ENCODE results near the gene PGAM1.
A peak's percentile ranks its signal among the peaks of the same experiment; 100 is the strongest.
"Not testable (repeated sequence)": the region's sequence is repeated elsewhere in the genome, so short reads cannot be mapped to it uniquely, and the experiment has no call there.

PGAM1 gene

DNA sequence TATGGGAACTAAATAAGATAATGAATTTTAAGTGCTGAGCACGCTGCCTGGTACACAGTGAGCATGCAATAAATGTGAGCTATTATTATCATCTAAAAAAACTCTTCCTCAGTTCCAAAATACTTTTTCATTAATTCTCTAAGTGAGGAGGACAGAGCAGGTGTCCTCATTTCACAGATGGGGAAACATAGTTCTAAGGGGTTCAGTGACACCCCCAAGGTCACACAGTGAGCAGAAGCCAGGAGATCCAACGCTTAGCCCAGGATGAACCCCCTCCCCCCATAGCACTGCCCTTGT, 18.1 kb upstream of the PGAM1 start:
- no peak for DNase-seq (ENCODE audit: low read depth)
- H3K4me3 ChIP-seq (ENCODE audit: low read length), result no peak overlapping the region
- TF ChIP-seq, protein P1, sequence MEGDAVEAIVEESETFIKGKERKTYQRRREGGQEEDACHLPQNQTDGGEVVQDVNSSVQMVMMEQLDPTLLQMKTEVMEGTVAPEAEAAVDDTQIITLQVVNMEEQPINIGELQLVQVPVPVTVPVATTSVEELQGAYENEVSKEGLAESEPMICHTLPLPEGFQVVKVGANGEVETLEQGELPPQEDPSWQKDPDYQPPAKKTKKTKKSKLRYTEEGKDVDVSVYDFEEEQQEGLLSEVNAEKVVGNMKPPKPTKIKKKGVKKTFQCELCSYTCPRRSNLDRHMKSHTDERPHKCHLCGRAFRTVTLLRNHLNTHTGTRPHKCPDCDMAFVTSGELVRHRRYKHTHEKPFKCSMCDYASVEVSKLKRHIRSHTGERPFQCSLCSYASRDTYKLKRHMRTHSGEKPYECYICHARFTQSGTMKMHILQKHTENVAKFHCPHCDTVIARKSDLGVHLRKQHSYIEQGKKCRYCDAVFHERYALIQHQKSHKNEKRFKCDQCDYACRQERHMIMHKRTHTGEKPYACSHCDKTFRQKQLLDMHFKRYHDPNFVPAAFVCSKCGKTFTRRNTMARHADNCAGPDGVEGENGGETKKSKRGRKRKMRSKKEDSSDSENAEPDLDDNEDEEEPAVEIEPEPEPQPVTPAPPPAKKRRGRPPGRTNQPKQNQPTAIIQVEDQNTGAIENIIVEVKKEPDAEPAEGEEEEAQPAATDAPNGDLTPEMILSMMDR (IDR thresholded peaks at IDR 0.05; ENCODE audit: insufficient read depth, low read depth, low read length, missing control alignments), result no peak

DNA sequence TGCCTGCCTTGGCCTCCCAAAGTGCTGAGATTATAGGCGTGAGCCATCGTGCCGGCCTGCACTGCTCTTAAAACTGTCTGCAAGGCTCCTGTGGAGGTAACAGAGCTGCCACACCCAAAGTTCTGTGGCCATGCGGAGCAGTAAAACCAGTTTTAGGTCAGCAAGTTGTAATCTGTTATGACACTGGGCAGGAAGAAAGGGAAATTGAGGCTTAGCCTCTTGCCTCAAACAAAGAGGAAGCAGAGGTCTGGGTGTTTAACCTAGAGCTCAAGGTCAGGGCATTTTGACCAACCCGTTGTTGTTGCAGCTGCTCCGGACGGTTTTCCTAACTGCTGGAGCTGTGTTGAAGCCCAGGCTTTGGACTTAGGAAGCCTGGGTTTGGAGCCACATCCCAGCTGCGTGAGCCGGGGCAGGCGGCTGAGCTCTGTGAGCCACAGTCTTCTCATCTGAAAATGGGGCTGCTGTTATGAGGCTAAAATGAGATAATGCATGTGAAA, 17.4 kb upstream of the PGAM1 start:
- no peak overlapping the region for H3K4me3 ChIP-seq (ENCODE audit: low read length)
- peak; percentile 83 for DNase-seq (ENCODE audit: low read depth)
- TF ChIP-seq, protein P1 (IDR thresholded peaks at IDR 0.05; ENCODE audit: insufficient read depth, low read depth, low read length, missing control alignments), result no peak

DNA sequence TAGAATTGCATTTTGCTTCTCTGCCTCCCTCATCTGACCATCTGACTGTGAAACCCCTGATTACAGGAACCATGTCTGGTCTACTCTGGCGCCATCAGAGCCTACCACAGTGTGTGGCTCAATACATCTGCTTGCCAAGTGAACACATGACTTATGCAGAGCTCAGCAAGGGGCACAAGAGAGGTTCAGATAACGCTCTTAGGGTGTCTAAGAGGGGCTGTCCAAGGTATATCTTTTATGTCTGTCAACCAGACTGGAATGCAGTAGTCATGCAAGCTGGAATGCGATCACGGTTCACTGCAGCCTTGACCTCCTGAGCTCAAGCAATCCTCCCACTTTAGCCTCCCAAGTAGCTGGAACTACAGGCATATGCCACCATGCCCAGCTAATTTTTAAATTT, 14.6 kb upstream of the PGAM1 start:
- H3K4me3 ChIP-seq (ENCODE audit: low read length), result no peak overlapping the region
- TF ChIP-seq, protein P1 (IDR thresholded peaks at IDR 0.05; ENCODE audit: insufficient read depth, low read depth, low read length, missing control alignments), result no peak
- peak; percentile 28 for DNase-seq (ENCODE audit: low read depth)

DNA sequence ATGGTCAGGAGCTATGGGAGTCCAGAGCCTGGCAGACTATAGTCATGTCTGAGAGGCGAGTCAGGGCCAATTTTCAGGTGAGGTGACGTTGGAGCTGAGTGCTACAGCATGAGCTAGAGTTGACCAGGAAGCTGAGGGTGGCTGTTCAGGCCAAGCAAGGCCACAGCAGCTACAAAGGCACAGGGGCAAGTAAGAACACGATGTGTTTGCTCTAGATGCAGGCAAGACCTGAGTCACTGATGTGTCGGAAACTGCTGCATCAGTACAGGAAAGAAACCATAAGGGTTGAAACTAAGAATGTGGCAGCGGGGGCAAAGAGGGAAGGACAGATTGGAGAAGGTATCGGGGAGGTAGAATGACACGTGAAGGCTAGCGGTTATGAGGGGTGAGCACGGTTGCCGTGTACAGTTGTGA, 13.1 kb upstream of the PGAM1 start:
- TF ChIP-seq, protein P1 (IDR thresholded peaks at IDR 0.05; ENCODE audit: insufficient read depth, low read depth, low read length, missing control alignments), result no peak
- H3K4me3 ChIP-seq (ENCODE audit: low read length), result no peak overlapping the region
- peak; percentile 99 for DNase-seq (ENCODE audit: low read depth)

DNA sequence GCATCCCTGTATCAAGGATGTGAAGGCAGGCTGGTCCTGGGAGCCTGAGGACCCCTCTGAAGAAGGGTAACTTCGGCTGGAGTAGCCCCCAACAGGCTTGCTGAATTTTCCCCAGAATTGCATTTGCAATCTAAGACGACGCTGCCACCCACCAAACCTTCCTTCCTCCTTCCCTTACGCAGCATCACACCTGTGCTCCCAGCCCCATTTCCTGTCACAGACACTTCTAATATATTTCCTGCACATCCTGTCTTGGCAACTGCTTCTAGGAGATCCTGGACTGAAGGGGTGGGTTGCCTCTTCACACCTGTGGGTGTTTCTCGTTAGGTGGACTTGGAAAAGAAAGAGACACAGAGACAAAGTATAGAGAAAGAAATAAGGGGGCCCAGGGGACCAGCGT, 9.4 kb upstream of the PGAM1 start:
- no peak for DNase-seq (ENCODE audit: low read depth)
- H3K4me3 ChIP-seq (ENCODE audit: low read length), result no peak overlapping the region
- TF ChIP-seq, protein P1 (IDR thresholded peaks at IDR 0.05; ENCODE audit: insufficient read depth, low read depth, low read length, missing control alignments), result no peak

DNA sequence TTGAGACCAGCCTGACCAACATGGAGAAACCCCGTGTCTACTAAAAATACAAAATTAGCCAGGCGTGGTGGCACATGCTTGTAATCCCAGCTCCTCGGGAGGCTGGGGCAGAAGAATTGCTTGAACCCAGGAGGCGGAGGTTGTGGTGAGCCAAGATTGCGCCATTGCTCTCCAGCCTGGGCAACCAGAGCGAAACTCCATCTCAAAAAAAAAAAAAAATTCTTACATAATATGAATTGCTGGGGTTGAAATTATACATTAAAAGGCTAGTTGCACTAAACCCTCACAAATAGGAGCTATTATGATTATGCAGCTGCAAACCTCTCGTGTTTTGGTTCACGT, 2.3 kb upstream of the PGAM1 start:
- DNase-seq (ENCODE audit: low read depth); H3K4me3 ChIP-seq (ENCODE audit: low read length): not testable (repeated sequence)

DNA sequence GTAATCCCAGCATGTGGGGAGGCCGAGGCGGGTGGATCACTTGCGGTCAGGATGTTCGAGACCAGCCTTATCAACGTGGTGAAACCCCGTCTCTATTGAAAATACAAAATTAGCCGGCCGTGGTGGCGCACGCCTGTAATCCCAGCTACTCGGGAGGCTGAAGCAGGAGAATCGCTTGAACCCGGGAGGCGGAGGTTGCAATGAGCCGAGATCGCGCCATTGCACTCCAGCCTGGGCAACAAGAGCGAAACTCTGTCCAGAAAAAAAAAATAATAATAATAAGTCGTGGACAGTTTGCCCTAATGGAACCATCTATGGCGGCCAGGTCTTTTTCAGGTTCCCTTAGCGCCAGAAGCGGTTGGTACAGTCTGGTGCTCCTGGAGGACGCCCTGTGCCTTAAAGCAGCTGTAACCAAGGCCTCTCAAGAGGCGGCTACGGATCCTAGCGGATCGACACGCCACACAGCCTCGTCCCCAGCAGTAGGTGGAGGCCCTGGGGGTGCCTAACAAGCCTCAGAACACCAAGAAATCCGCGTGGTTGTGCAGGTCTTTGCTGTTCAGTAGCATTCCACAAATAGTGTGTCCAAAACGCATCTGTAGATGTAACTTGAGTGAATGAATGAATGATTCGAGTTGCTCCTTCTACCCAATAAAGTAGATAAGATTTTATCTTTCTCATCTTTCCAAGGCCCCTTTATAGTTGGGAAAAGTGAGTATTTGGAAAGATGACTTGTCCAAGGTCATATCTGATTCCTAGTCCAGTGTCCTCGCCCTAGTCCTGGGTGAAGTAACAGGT, 982 bp downstream of the PGAM1 start:
- TF ChIP-seq, protein P1 (IDR thresholded peaks at IDR 0.05; ENCODE audit: insufficient read depth, low read depth, low read length, missing control alignments), result no peak
- H3K4me3 ChIP-seq (ENCODE audit: low read length), result peak overlapping the region; percentile 96
- peak; percentile 24 for DNase-seq (ENCODE audit: low read depth)
